IMR-90 (cell line): Measurements from ENCODE around the gene SNED1. TPM values are rescaled to one million over a fixed set of nuclear protein-coding genes. Genes with fewer than 3 reads are reported as not detected.

Experiments
- ATAC-seq: fragments of 200-7000 bp; cut with Tn5 transposase; 2 replicates; pipeline ENCODE4 v1.9.1; 2020; ENCODE audit warnings: low read depth, mild to moderate bottlenecking, moderate library complexity
- BruUV-seq: library from RNA; stranded (reverse); fragments of 400-500 nt; replicated peaks from 2 replicates; lab custom pipeline; 2021; lab: Mats Ljungman, UMichigan
- CTCF ChIA-PET: fragments of 300-600 bp; formaldehyde crosslinking; extraction: SDS; loops from one replicate; lab custom pipeline; 2021; ENCODE audit warnings: antibody characterized with exemption; lab: Yijun Ruan, JAX
- POLR2A ChIA-PET: fragments of 300-600 bp; sonication (Branson Sonifier 250); formaldehyde crosslinking; loops from one replicate; lab custom pipeline; 2022; ENCODE audit warnings: antibody characterized with exemption; ENCODE audit not compliant: unreplicated experiment; lab: Charles Lee
- DNase-seq: peaks from one replicate; pipeline ENCODE4 v3.0.0; 2013
- H2AFZ ChIP-seq: replicated peaks from 2 replicates; pipeline ENCODE3; 2013; ENCODE audit warnings: low read length, mild to moderate bottlenecking; ENCODE audit not compliant: poor library complexity
- H2AK5ac ChIP-seq: 2 replicates; pipeline ENCODE4 v1.6.1; 2013; ENCODE audit warnings: low read depth, low read length, inconsistent platforms
- H2AK9ac ChIP-seq: replicated peaks from 2 replicates; pipeline ENCODE3; 2013; ENCODE audit warnings: mild to moderate bottlenecking, low read depth, low read length, moderate library complexity; ENCODE audit not compliant: poor library complexity
- H2BK120ac ChIP-seq: 2 replicates; pipeline ENCODE4 v1.6.1; 2013; ENCODE audit warnings: low read depth, low read length, inconsistent platforms
- H2BK15ac ChIP-seq: 3 replicates; pipeline ENCODE4 v1.6.1; 2013; ENCODE audit warnings: low read depth, low read length, inconsistent platforms
- H2BK20ac ChIP-seq: 2 replicates; pipeline ENCODE4 v1.6.1; 2013; ENCODE audit warnings: low read depth, mild to moderate bottlenecking, inconsistent platforms, low read length, moderate library complexity
- H2BK5ac ChIP-seq: 2 replicates; pipeline ENCODE4 v1.6.1; 2013; ENCODE audit warnings: mild to moderate bottlenecking, low read depth, low read length, inconsistent platforms; ENCODE audit not compliant: poor library complexity, severe bottlenecking
- H3K14ac ChIP-seq: replicated peaks from 2 replicates; pipeline ENCODE4 v1.6.1; 2013; ENCODE audit warnings: low read depth, low read length, inconsistent platforms
- H3K18ac ChIP-seq: 2 replicates; pipeline ENCODE4 v1.6.1; 2013; ENCODE audit warnings: low read depth, low read length, control low read depth
- H3K23ac ChIP-seq: 2 replicates; pipeline ENCODE4 v1.6.1; 2013; ENCODE audit warnings: low read depth, low read length, inconsistent platforms
- H3K27ac ChIP-seq: 2 replicates; pipeline ENCODE4 v1.5.1; 2013; ENCODE audit warnings: mild to moderate bottlenecking, control low read depth, low read length; ENCODE audit not compliant: insufficient read depth
- H3K27me3 ChIP-seq: 2 replicates; pipeline ENCODE4 v1.6.1; 2013; ENCODE audit warnings: low read length; ENCODE audit not compliant: control insufficient read depth, insufficient read depth
- H3K36me3 ChIP-seq: 2 replicates; pipeline ENCODE4 v1.6.1; 2013; ENCODE audit warnings: low read length, mixed read lengths; ENCODE audit not compliant: control insufficient read depth, insufficient read depth
- H3K4ac ChIP-seq: 2 replicates; pipeline ENCODE4 v1.6.1; 2013; ENCODE audit warnings: low read depth, low read length, inconsistent platforms
- H3K4me1 ChIP-seq: 2 replicates; pipeline ENCODE4 v1.6.1; 2013; ENCODE audit warnings: low read length, mixed read lengths; ENCODE audit not compliant: control insufficient read depth, insufficient read depth
- H3K4me2 ChIP-seq: 2 replicates; pipeline ENCODE4 v1.6.1; 2013; ENCODE audit warnings: low read depth, mild to moderate bottlenecking, control low read depth, low read length, moderate library complexity
- H3K4me3 ChIP-seq: 2 replicates; pipeline ENCODE4 v1.5.1; 2013; ENCODE audit warnings: low read depth, mild to moderate bottlenecking, control low read depth, low read length, moderate library complexity; ENCODE audit not compliant: insufficient read depth
- H3K56ac ChIP-seq: 2 replicates; pipeline ENCODE4 v1.6.1; 2013; ENCODE audit warnings: low read length, inconsistent platforms; ENCODE audit not compliant: insufficient read depth; ENCODE audit errors: extremely low read depth
- H3K79me1 ChIP-seq, 2 experiments: 2 replicates each; pipeline ENCODE4 v1.6.1; 2013; ENCODE audit warnings: low read length in 2 of 2, inconsistent platforms in 1 of 2, low read depth in 1 of 2
- H3K9ac ChIP-seq: 2 replicates; pipeline ENCODE4 v1.6.1; 2013; ENCODE audit warnings: low read depth, low read length, control low read depth
- H3K9me1 ChIP-seq: 2 replicates; pipeline ENCODE4 v1.6.1; 2013; ENCODE audit warnings: low read length, inconsistent platforms; ENCODE audit not compliant: insufficient read depth
- H3K9me3 ChIP-seq: 2 replicates; pipeline ENCODE4 v1.6.1; 2013; ENCODE audit warnings: low read length; ENCODE audit not compliant: control insufficient read depth, insufficient read depth
- H4K20me1 ChIP-seq: 2 replicates; pipeline ENCODE4 v1.6.1; 2013; ENCODE audit warnings: low read length, inconsistent platforms; ENCODE audit not compliant: insufficient read depth
- H4K5ac ChIP-seq: 2 replicates; pipeline ENCODE4 v1.6.1; 2013; ENCODE audit warnings: mild to moderate bottlenecking, low read depth, low read length, control low read depth
- H4K8ac ChIP-seq, 2 experiments: 2 replicates each; pipeline ENCODE4 v1.6.1; 2013; ENCODE audit warnings: low read depth in 2 of 2, low read length in 2 of 2, control low read depth in 1 of 2, inconsistent platforms in 1 of 2
- H4K91ac ChIP-seq: 2 replicates; pipeline ENCODE4 v1.6.1; 2013; ENCODE audit warnings: low read depth, low read length, inconsistent platforms; ENCODE audit not compliant: insufficient read depth
- BHLHE40 ChIP-seq: fragments of 150-350 bp; IDR thresholded peaks from 2 replicates; pipeline ENCODE4 v1.6.1; 2016; ENCODE audit warnings: mild to moderate bottlenecking, low read depth, low read length
- CEBPB ChIP-seq: IDR thresholded peaks from 2 replicates; pipeline ENCODE4 v1.6.1; 2012; ENCODE audit warnings: low read depth, low read length, improper control_type of control experiment
- CHD1 ChIP-seq: IDR thresholded peaks from 2 replicates; pipeline ENCODE4 v1.6.1; 2012; ENCODE audit warnings: low read depth, low read length, improper control_type of control experiment
- CTCF ChIP-seq: conservative IDR thresholded peaks from 2 replicates; pipeline ENCODE4 v1.5.1; 2012; ENCODE audit warnings: mild to moderate bottlenecking, low read depth, low read length, improper control_type of control experiment
- ELK1 ChIP-seq: fragments of 150-350 bp; IDR thresholded peaks from 2 replicates; pipeline ENCODE4 v1.6.1; 2016; ENCODE audit warnings: low read depth, mild to moderate bottlenecking, low read length, moderate library complexity, borderline replicate concordance
- MAFK ChIP-seq: IDR thresholded peaks from 2 replicates; pipeline ENCODE4 v1.6.1; 2012; ENCODE audit warnings: low read depth, low read length, improper control_type of control experiment
- MAZ ChIP-seq: IDR thresholded peaks from 2 replicates; pipeline ENCODE4 v1.6.1; 2012; ENCODE audit warnings: low read depth, mild to moderate bottlenecking, low read length, improper control_type of control experiment, moderate library complexity, borderline replicate concordance
- MXI1 ChIP-seq: IDR thresholded peaks from 2 replicates; pipeline ENCODE4 v1.6.1; 2012; ENCODE audit warnings: low read depth, mild to moderate bottlenecking, low read length, moderate library complexity, borderline replicate concordance
- NFE2L2 ChIP-seq: fragments of 150-350 bp; IDR thresholded peaks from 2 replicates; pipeline ENCODE4 v1.6.1; 2016; ENCODE audit warnings: low read depth, mild to moderate bottlenecking, low read length
- POLR2A ChIP-seq: IDR thresholded peaks from 2 replicates; pipeline ENCODE4 v1.6.1; 2012; ENCODE audit warnings: mild to moderate bottlenecking, low read depth, low read length
- RAD21 ChIP-seq: IDR thresholded peaks from 2 replicates; pipeline ENCODE4 v1.6.1; 2012; ENCODE audit warnings: low read length, improper control_type of control experiment
- RCOR1 ChIP-seq: IDR thresholded peaks from 2 replicates; pipeline ENCODE4 v1.6.1; 2012; ENCODE audit warnings: mild to moderate bottlenecking, low read length, improper control_type of control experiment; ENCODE audit not compliant: insufficient replicate concordance
- RFX5 ChIP-seq: IDR thresholded peaks from 2 replicates; pipeline ENCODE4 v1.8.0; 2012; ENCODE audit warnings: low read depth, mild to moderate bottlenecking, low read length, moderate library complexity
- SMC3 ChIP-seq: fragments of 150-350 bp; IDR thresholded peaks from 2 replicates; pipeline ENCODE4 v1.6.1; 2016; ENCODE audit warnings: low read depth, mild to moderate bottlenecking, antibody characterized with exemption, low read length, moderate library complexity
- USF2 ChIP-seq: fragments of 150-350 bp; IDR thresholded peaks from 2 replicates; pipeline ENCODE4 v1.6.1; 2017; ENCODE audit warnings: mild to moderate bottlenecking, antibody characterized with exemption, low read length, low read depth
- WGBS, 2 experiments: methylation state at CpG; one replicate each; pipeline versions ENCODE4 v1.1.5 to v1.1.7; 2013; ENCODE audit warnings: missing lambda C conversion rate in 2 of 2; ENCODE audit not compliant: insufficient read length in 1 of 2; ENCODE audit errors: extremely low coverage in 2 of 2; 5-methylcytosine and 5-hydroxymethylcytosine counted together
- dilution Hi-C: fragments of 300-500 bp; cut with HindIII; formaldehyde crosslinking; loops from one replicate; pipeline ENCODE4 v1.14.3; 2018; ENCODE audit warnings: low sequenced_read_pairs; ENCODE audit not compliant: unreplicated experiment
- in situ Hi-C: fragments of 300-500 bp; cut with MboI; formaldehyde crosslinking; loops from 3 replicates; pipeline ENCODE4 v1.14.3; 2019; ENCODE audit warnings: low sequenced_read_pairs, inconsistent platforms, mixed read lengths
- intact Hi-C: fragments of 100-400 bp; cut with micrococcal nuclease; formaldehyde crosslinking; loops from 2 replicates; pipeline ENCODE4 v1.10.0; 2022
- polyA plus RNA-seq, 3 experiments: library from polyadenylated mRNA; depleted of rRNA; stranded (reverse); fragments of >200 nt; gene quantifications; 2 replicates each; pipeline ENCODE4 v1.2.3, GENCODE V29; 2012; ENCODE audit warnings: low replicate concordance in 1 of 3
- total RNA-seq: library from RNA; depleted of rRNA; stranded (reverse); fragments of >200 nt; gene quantifications from 2 replicates; pipeline ENCODE4 v1.2.3, GENCODE V29; 2012

SNED1 gene
- total and polyA plus RNA-seq, 2 of the 4 experiments (the other 2 are of a cell fraction), result 1.1 to 3.4 TPM

- Histone ChIP-seq H3K36me3 (peaks cover 14% of the 10 kb centered on the region), H2AFZ (no peak overlapping the region), H4K20me1 (no peaks in the 10 kb centered on the region), H3K9me3 (no peaks in the 10 kb centered on the region), H2BK20ac (no peak overlapping the region), H2AK5ac (no peak overlapping the region), H2BK120ac (no peak overlapping the region), H3K9ac (no peak overlapping the region), H3K4ac (no peak overlapping the region), H3K4me3 (no peak overlapping the region), H2BK5ac (no peak overlapping the region), H3K27ac (no peak overlapping the region), H4K8ac (no peak overlapping the region), H3K18ac (no peak overlapping the region), H3K4me2 (no peak overlapping the region), H3K27me3 (no peaks in the 10 kb centered on the region), H3K9me1 (no peaks in the 10 kb centered on the region), H3K23ac (no peak overlapping the region), H4K5ac (no peak overlapping the region), H3K4me1 (no peaks in the 10 kb centered on the region; the same call in 1 of the 2 replicates), H2BK15ac (no peak overlapping the region), H4K91ac (no peak overlapping the region), H3K14ac (no peak overlapping the region), H2AK9ac (no peak overlapping the region), H3K79me1 (no peaks in the 10 kb centered on the region), H3K56ac (no peak overlapping the region)
- dilution Hi-C loops, result no loop called here
- ChIA-PET CTCF (no interaction called here), POLR2A (no interaction called here)
- in situ Hi-C loops, result no loop called here
- DNase-seq (no peak), ATAC-seq (no peak)
- 90% methylated on average over 10 of the region's 20 CpGs; no CpG with 5 or more reads in 1 of the 2 experiments for WGBS, 2 experiments
- BruUV-seq, result no TSS peak
- intact Hi-C loops, result no loop called here
- no peak for TF ChIP-seq RCOR1
- no peak for TF ChIP-seq RAD21
- TF ChIP-seq BHLHE40, result no peak
- no peak for TF ChIP-seq MXI1
- TF ChIP-seq ELK1, result no peak
- TF ChIP-seq CHD1, result no peak
- no peak for TF ChIP-seq MAZ
- TF ChIP-seq SMC3, result no peak
- no peak for TF ChIP-seq CTCF
- no peak for TF ChIP-seq USF2
- no peak for TF ChIP-seq CEBPB
- no peak for TF ChIP-seq MAFK
- TF ChIP-seq NFE2L2, result no peak
- TF ChIP-seq RFX5, result no peak
- TF ChIP-seq POLR2A, result no peak
Observed at GRCh38 chr2:241038374-241039180, 40.2 kb downstream of the SNED1 start.
